HG02943 (cell line): ENCODE results near the gene FTO.

Source experiments
- ATAC-seq: cut with Tn5 transposase; IDR thresholded peaks from one replicate; pipeline ENCODE4 v1.9.1; 2021; ENCODE audit warnings: mild to moderate bottlenecking, low read depth, moderate library complexity; ENCODE audit not compliant: unreplicated experiment

Gene FTO

GRCh38 chr16:53745753-53746266 is 41.9 kb downstream of the FTO start:
- ATAC-seq: no peak

DNA sequence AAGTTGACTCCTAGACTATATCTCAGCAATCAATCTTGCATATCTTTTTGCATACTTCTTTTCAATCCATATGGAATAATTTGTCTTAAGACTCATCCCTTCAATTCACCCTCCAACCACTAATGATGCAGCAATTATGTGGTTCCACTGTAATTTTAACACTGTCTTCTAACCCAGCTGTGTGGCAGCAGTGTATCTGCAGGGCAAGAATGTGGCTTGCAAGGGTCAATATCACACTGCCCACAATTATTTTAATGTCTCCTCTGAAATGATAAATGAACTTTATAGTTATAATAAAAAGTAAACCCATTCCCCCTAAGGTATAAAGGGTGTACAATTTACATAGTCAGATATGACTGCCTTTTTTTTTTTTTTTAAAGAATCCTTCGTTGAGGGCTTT is 48.6 kb downstream of the FTO start:
- ATAC-seq: no peak

- no peak for ATAC-seq
Observed at GRCh38 chr16:53753431-53753830, 49.5 kb downstream of the FTO start.

- ATAC-seq: no peak
Observed at GRCh38 chr16:53755026-53755910, 51.3 kb downstream of the FTO start.

GRCh38 chr16:53756275-53756996 is 52.5 kb downstream of the FTO start:
- no peak for ATAC-seq

GRCh38 chr16:53757971-53758609 is 54.1 kb downstream of the FTO start:
- no peak for ATAC-seq

DNA sequence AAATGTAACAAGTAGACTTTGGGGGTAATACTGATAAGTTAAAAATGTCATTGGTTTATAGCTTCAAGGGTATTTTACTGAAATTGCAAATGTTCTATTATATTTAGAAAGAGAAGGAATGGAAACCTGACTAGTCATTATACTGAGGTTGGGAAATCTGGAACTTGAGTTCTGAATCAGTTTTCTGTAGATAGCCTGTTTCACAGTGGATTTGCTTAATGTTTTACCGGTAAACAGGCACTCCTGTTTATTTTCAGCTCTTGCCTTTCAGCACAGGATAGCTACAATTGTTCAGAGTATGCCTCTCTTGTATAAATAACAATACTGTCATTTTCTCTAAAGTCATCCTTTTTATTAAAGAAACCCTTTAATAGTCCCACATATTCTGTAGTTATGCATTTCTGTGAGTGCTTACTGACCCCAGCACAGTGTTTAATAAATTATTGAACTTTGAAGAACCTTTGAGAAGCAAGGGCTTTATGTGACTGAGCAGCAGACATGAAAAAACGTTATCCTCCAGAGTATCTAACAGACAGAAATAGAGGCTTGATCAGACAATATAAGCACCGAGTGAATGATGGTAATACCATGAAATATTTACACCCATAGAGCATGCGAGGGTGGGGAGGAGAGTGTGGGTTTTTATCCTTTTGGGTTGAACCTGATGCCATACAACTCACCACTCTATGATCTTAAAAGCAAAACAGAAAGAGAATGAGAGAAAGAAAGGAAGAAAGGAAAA is 58.2 kb downstream of the FTO start:
- ATAC-seq: no peak

DNA sequence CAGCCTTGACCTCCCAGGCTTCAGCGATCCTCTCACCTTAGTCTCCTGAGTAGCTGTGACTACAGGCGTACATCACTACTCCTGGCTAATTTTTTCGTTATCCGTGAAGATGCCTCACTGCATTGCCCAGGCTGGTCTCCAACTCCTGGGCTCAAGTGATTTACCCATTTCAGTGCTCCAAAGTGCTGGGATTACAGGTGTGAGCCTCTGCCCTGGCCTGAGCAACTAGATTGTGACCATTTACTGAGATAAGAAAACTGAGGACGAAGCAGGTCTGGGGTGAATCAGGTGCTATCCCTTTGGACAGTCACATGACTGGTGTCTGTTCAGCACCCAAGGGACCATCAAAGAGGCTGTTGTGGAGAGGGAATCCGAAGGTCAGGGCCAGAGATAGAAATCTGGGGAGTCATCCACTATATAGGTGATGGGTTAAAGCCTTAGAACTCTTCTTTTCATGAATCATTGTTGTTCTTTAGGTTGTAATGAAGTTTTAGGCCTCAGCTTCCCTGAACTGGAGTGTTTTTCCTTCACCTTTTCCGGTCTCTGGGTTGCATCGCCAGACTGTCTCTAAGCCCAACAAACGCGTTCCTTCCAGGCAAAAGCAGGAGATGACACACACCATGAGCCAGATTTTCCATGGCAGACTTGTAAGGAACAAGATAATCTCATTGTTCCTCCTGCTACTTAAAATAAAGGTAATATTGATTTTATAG is 62.5 kb downstream of the FTO start:
- no peak for ATAC-seq

GRCh38 chr16:53768167-53768566 is 64.2 kb downstream of the FTO start:
- no peak for ATAC-seq

DNA sequence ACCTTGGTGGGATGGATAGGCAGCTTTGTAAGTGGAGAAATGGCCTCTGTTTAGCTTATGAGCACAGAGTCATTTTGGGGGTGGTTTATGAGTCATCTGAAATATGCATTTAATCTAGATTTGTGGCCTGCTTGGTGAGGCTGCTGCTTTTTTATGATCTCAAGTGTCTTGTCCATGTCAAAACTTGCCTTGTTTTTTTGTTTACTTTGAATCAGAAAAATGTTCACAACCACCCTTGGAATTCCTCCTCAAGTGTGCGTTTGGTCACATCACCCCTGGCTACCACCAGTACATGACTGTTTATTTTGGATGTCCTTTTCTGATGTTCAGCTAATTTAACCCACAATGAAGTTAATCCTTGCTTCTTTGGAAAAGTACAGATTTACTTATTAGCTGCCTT is 64.6 kb downstream of the FTO start:
- ATAC-seq: no peak

DNA sequence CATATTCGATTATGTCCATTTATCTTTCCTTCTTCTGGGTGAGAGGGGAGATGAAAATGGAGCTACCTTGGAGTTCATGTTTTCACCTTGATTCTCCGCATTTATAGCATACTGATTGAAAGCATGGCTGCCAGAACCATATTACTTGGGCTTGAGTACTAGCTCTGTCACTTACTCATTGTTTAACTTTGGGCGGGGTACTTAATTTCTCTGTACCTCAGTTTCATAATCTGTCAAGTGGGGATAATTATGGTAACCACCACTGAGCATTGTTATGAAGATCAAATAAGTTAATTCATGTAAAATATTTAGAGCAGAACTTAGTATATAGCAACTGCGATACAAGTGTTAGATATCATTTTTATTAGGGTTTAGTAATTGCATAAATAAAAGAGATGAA is 65.2 kb downstream of the FTO start:
- no peak for ATAC-seq

DNA sequence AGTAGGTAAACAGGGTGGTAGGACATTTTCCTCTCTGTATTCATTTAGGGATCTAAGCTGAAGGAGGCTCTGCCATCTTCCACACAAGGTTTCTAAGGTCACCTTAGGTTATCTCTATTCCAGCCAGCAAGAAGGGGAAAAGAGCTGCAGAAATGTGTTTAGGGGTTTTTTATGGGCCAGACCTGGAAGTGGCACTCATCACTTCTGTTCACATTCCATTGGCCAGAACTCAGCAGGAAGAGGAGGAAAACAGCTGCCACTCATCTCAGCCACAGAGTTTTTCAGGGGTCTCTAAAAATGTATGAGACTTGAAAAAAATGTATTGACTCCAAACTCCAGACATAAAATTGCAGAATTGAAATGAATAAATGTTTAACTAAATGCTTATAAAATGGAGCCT is 65.8 kb downstream of the FTO start:
- no peak for ATAC-seq

DNA sequence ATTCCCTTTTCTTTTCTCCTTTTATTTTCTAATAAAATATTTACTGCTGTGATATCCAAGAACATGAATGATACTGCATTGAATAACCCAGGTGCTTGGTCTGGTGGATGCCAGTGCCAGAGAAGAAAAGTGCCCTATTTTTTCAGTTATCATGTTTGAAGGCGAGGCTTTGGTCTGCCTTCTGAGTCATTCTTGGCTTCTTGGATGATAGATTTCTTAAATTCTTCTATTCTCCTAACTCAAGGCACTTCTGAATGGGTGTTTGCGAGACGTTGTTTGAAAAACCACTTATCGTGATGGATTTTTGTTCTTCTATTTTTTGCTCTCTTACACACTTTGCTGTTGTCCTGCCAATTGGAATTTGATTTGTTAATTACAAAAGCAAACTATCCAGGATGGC is 66.7 kb downstream of the FTO start:
- ATAC-seq: no peak

DNA sequence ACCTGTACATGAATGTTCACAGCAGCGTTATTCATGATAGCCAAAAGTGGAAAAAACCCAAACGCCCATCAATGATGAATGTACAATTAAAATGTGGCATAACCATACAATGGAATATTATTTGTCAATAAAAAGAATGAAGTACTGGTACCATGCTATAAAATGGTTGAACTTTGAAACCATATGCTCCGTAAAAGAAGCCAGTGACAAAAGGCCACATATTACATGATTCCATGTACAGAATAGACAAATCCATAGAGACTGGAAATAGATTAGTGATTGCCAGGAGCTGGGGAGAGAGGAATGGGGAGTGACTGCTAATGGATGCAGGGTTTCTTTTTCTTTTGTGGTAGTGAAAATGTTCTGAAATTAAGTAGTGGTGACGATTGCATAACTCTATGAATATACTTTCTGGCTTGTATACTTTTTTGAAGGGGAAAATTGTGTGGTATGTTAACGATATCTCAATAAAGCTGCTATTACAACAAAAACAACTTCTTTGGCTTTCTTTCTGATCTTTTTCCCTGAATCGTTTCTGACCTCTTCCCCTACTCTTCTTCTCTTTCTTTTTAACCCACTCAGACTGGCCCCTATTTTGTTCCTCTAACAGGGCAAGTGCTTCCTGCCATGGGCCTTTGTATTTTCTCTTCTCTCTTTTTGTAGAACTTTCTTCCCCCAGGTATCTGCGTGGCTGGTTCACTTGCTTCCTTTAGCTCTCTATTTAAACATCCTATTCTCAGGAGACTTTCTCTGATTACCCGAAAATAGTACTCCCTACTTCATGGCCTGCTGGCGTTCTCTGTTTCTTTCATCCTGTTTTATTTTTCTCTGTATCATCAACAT is 67.9 kb downstream of the FTO start:
- ATAC-seq: no peak

DNA sequence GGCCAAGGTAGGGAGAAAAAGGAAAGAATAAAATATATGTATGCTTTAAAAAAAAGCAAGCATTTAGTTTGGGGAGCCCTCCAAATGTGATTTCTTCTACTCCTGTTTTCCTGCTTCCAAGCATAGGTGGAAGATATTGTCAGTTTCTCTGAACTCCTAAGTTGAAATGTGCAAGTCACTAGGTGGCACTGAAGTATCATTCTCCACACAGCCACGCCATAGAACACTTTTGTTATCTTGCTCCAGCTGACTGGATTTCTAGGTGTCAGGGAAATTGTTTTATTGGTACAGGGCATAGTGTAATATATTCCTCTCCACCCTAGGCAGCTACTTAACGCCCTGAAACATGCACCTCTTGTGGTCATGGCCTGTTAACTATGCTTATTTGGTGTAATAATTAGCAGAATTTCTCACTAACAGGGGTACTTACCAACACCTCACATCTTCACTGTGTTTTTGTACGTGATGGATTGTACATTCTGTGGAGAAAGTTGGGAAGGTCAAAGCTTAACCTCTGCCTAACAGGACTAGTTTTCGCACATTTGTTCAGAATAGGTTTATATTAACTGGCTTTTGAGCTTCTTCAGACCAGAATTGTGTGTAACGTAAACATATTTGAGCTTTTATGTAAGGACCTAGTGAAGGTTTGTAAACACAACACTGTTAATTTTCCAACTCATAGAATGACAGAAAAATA is 69.3 kb downstream of the FTO start:
- ATAC-seq: no peak

GRCh38 chr16:53773881-53774280 is 69.9 kb downstream of the FTO start:
- no peak for ATAC-seq

DNA sequence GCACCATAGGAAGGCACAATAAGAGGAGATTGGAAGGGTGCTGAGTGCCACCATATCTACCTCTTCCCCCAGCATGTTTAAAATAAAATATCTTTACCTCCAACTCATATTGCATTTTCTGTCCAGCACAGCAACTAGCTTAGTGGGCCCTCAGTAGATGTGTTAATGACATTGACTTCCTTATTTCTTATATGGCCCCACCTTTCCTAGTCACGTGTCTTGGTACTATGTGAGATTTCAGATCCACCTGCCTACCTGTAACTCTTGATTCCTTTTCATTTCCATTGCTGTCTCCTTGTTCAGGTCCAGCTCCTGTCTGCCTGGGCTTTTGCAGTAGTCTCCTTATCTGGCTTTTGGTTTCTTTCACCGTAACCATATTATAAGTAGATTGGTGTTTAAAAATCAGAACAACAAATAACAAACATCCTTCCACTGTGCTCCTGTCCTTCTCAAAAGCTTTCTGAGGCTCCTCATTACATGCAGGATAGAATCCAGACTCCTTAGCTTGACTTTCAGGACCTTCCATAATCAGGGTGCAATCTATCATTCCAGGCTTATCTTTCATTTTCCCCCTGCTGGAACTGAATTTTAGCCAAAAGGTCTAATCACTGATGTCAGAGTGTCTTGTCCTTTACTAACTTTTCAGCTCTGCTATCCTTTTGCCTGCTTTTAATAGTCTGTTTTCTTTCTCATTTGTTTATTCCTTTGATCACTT is 71.3 kb downstream of the FTO start:
- ATAC-seq: no peak
